CD8-positive, alpha-beta memory T cell (primary cell): Measurements from ENCODE around the gene SMARCA2. TPM values are rescaled to one million over a fixed set of nuclear protein-coding genes. Genes with fewer than 3 reads are reported as not detected.

Experiments
- CTCF ChIA-PET: fragments of 350-600 bp; sonication (Branson Sonifier 250); formaldehyde crosslinking; loops from one replicate; lab custom pipeline; 2021; ENCODE audit warnings: antibody characterized with exemption; lab: Charles Lee
- POLR2A ChIA-PET: fragments of 350-600 bp; sonication (Branson Sonifier 250); formaldehyde crosslinking; loops from one replicate; lab custom pipeline; 2021; ENCODE audit warnings: antibody characterized with exemption; lab: Charles Lee
- DNase-seq, 5 donors: peaks; one replicate each; pipeline versions ENCODE4 v3.0.0 to v3.0.0-alpha.2; 2020 to 2022; ENCODE audit warnings: mixed read lengths in 1 of 5
- H3K27ac ChIP-seq: one replicate; pipeline ENCODE4 v1.7.0; 2013; ENCODE audit warnings: low read depth, mild to moderate bottlenecking, low read length, moderate library complexity
- H3K27me3 ChIP-seq: 2 replicates; pipeline ENCODE4 v1.7.0; 2013; ENCODE audit warnings: low read length, mild to moderate bottlenecking; ENCODE audit not compliant: insufficient read depth, poor library complexity, severe bottlenecking
- H3K36me3 ChIP-seq: 2 replicates; pipeline ENCODE4 v1.7.0; 2013; ENCODE audit warnings: mild to moderate bottlenecking, low read length, moderate library complexity; ENCODE audit not compliant: insufficient read depth
- H3K4me1 ChIP-seq: 2 replicates; pipeline ENCODE4 v1.7.0; 2013; ENCODE audit warnings: mild to moderate bottlenecking, low read length, moderate library complexity; ENCODE audit not compliant: insufficient read depth
- H3K4me3 ChIP-seq: 2 replicates; pipeline ENCODE4 v1.7.0; 2013; ENCODE audit warnings: mild to moderate bottlenecking, low read length
- H3K9me3 ChIP-seq: 2 replicates; pipeline ENCODE4 v1.7.0; 2013; ENCODE audit warnings: mild to moderate bottlenecking, low read length
- H3K27ac Mint-ChIP-seq, 8 donors: one replicate each; pipeline ENCODE4 v1.8.0; 2020 to 2021; ENCODE audit warnings: mixed read lengths in 8 of 8, mild to moderate bottlenecking in 6 of 8, inconsistent platforms in 3 of 8, moderate library complexity in 3 of 8
- H3K27me3 Mint-ChIP-seq, 2 donors: one replicate each; pipeline ENCODE4 v1.8.0; 2020 to 2021; ENCODE audit warnings: mixed read lengths in 2 of 2, mild to moderate bottlenecking in 1 of 2, moderate library complexity in 1 of 2
- H3K36me3 Mint-ChIP-seq, 3 donors: one replicate each; pipeline ENCODE4 v1.8.0; 2020 to 2021; ENCODE audit warnings: mixed read lengths in 3 of 3, inconsistent platforms in 1 of 3, mild to moderate bottlenecking in 1 of 3
- H3K4me1 Mint-ChIP-seq, 3 donors: one replicate each; pipeline ENCODE4 v1.8.0; 2020 to 2021; ENCODE audit warnings: mixed read lengths in 3 of 3, inconsistent platforms in 1 of 3, mild to moderate bottlenecking in 1 of 3
- H3K4me3 Mint-ChIP-seq, 7 donors: one replicate each; pipeline ENCODE4 v1.8.0; 2020 to 2021; ENCODE audit warnings: mixed read lengths in 7 of 7, mild to moderate bottlenecking in 6 of 7, moderate library complexity in 4 of 7, inconsistent platforms in 2 of 7
- H3K9me3 Mint-ChIP-seq, 5 donors: one replicate each; pipeline ENCODE4 v1.8.0; 2020 to 2022; ENCODE audit warnings: mixed read lengths in 5 of 5, mild to moderate bottlenecking in 3 of 5, moderate library complexity in 2 of 5, inconsistent platforms in 1 of 5
- polyA plus RNA-seq: library from polyadenylated mRNA; unstranded; fragments of 300-500 nt; fragmentation: Illumina TruSeq; gene quantifications from one replicate; pipeline ENCODE4 v1.2.3, GENCODE V29; 2021
- total RNA-seq, 2 experiments: library from RNA; stranded (reverse); gene quantifications; one replicate each; pipeline ENCODE4 v1.2.3, GENCODE V29; 2021

Gene SMARCA2
- total RNA-seq = 100 to 1,000 TPM; 145 to 156 TPM
- 56.7 TPM for polyA plus RNA-seq

DNA sequence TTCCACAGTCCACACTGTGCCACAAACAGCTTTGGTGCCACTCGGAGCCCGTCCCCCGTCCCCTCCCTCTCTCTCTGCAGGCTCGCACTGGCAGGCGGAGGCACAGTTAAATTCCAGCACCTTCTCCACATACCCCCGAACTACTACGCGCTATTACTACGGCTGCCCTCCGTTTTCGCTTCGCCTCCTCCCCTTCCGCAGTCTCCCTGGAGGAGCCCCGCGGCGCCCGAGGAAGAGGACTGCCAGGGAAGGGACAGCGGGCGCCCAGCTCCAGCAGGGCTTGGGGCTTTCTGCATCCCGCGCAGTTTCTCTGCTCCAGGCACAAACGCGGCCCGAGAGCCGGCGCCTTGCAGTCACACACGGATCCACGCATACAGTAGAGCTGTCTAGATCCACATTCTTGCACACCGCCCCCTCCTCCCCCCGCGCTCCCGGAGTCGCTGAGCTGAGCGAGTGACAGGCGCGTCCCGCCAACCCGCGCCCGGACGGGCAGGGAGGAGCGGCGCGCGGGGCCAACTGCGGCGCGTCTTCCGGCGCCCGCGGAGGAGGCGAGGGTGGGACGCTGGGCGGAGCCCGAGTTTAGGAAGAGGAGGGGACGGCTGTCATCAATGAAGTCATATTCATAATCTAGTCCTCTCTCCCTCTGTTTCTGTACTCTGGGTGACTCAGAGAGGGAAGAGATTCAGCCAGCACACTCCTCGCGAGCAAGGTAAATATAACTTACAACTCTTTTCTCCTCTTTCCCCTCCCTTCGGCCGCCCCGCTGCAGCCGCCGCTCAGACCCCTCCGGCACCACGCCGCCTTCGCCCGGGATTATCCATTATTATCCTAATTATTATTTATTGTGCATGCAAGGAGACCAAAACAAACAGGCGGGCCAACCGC, at the start of gene SMARCA2:
SMARCA2 (plus strand) TSS at position 652 of the 885 bp plus-strand sequence. CDS start 13,676 bp downstream, outside the sequence.
- Mint-ChIP-seq H3K4me1 (peaks cover 25 to 41% (median 35%) of the 10 kb centered on the region in 3 donors), H3K27me3 (peaks cover 4% of the 10 kb centered on the region in 2 donors), H3K27ac (peak within 1 kb of the TSS; percentile 96 to 100 (median 99)), H3K36me3 (peaks cover 0 to 27% (median 0%) of the 10 kb centered on the region in 3 donors), H3K9me3 (peaks cover 0 to 3% (median 2%) of the 10 kb centered on the region in 5 donors), H3K4me3 (peak within 1 kb of the TSS; percentile 96 to 100 (median 99))
- Histone ChIP-seq H3K4me3 (peak within 1 kb of the TSS; percentile 92), H3K4me1 (peaks cover 19% of the 10 kb centered on the region), H3K27me3 (no peaks in the 10 kb centered on the region), H3K36me3 (no peaks in the 10 kb centered on the region), H3K27ac (peak within 1 kb of the TSS; percentile 91), H3K9me3 (no peaks in the 10 kb centered on the region)
- ChIA-PET CTCF (interaction anchor here (0.9 to 1.7 kb wide), 6 partner anchors 9 to 72 kb away, joined by 3 to 6 read pairs (median 3); no protein-coding TSS in a partner anchor), POLR2A (interaction anchor here (1.4 to 4.8 kb wide), 4 partner anchors 9 to 59 kb away, joined by 4 to 44 read pairs (median 16); no protein-coding TSS in a partner anchor)
- peak; percentile 95 to 98 (median 97) for DNase-seq

DNA sequence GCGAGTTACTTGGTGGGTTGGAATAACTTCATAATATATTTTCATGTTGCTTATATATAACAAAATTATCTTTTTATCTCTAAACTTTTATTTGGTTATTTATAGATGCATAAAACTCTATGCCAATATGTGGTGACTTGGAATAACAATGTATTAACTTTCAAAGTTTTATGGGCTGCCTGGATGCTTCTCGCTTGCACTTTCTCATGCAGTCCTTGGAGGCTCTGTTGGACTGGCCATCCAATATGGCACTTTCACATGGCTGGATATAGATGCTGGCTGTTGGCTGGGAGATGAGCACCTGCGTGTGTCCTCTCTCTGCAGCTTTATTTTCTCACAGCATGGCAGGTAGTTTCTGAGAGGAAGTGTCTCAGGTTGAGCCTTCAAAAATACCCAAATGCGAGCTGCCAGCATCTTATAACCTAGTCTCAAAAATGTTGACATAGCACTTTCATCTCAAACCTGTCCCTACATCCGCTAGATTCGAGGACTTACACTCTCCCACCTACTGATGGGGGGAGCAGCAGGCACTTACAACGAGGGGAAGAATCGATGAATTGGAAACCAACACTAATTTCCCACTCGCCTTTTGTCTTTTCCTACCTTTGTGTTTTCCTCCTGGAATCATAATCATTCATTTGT, 48.3 kb upstream of the SMARCA2 start:
- H3K27ac Mint-ChIP-seq = no peak overlapping the region
- no peaks in the 10 kb centered on the region for H3K4me1 Mint-ChIP-seq
- ChIA-PET CTCF (no interaction called here), POLR2A (no interaction called here)
- no peak overlapping the region for H3K27ac ChIP-seq
- peaks cover 4 to 9% of the 10 kb centered on the region in 2 donors for H3K27me3 Mint-ChIP-seq
- DNase-seq = no peak
- H3K36me3 Mint-ChIP-seq = no peaks in the 10 kb centered on the region
- no peak overlapping the region for H3K4me3 Mint-ChIP-seq
- no peak overlapping the region for H3K4me3 ChIP-seq
- H3K9me3 ChIP-seq = no peaks in the 10 kb centered on the region
- no peaks in the 10 kb centered on the region for H3K36me3 ChIP-seq
- H3K4me1 ChIP-seq = no peaks in the 10 kb centered on the region
- no peaks in the 10 kb centered on the region for H3K27me3 ChIP-seq
- no peaks in the 10 kb centered on the region for H3K9me3 Mint-ChIP-seq

DNA sequence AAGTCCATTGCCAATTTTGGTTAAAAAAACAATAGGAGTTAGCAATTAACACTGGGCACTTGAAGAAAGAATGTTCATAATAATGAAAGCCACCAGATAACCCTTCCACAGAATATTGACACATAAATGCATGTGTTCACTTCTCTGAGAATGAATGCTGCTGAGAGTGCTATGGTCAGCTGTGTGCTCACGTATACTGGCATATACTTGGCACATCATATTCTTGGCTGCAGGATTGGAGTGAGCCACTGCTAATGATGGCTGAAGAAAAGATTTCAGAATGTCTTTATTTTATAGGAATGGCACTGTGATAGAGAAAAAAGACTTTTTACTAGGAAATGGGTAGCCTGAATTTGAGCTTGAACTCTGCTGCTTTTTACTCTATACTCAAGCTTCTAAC, 46.0 kb upstream of the SMARCA2 start:
- peaks cover 0 to 3% (median 0%) of the 10 kb centered on the region in 3 donors for H3K36me3 Mint-ChIP-seq
- CTCF ChIA-PET = no interaction called here
- H3K36me3 ChIP-seq = no peaks in the 10 kb centered on the region

DNA sequence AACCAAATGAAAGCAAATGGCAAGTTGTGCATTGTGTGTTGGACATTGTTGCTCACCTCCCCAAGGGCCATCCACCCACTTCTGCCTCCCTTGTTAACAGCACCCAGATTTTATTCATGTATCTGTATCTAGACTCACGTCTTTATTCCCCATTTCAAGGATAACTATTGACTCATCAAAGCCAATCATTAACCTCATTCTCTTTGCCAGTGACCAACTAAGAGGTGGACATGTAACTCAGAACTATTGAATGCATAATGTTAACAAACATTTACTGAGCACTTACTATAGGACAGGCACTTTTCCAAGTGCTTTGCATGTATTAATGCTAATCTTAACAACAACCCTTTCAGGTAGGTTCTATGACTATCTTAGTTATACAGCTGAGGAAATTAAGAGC, 45.2 kb upstream of the SMARCA2 start:
- H3K27ac ChIP-seq = no peak overlapping the region
- no peak overlapping the region for H3K4me3 ChIP-seq
- H3K4me1 ChIP-seq = no peaks in the 10 kb centered on the region
- DNase-seq = no peak
- peaks cover 0 to 3% (median 0%) of the 10 kb centered on the region in 3 donors for H3K36me3 Mint-ChIP-seq
- POLR2A ChIA-PET = no interaction called here
- no peaks in the 10 kb centered on the region for H3K36me3 ChIP-seq
- no peaks in the 10 kb centered on the region for H3K9me3 ChIP-seq
- H3K4me3 Mint-ChIP-seq = no peak overlapping the region
- no peaks in the 10 kb centered on the region for H3K4me1 Mint-ChIP-seq
- H3K9me3 Mint-ChIP-seq = peaks cover 0 to 5% (median 0%) of the 10 kb centered on the region in 5 donors
- CTCF ChIA-PET = interaction anchor here (0.6 kb wide), 1 partner anchor 1544 kb away, joined by 3 read pairs; no protein-coding TSS in a partner anchor
- H3K27ac Mint-ChIP-seq = no peak overlapping the region
- H3K27me3 ChIP-seq = no peaks in the 10 kb centered on the region
- H3K27me3 Mint-ChIP-seq = peaks cover 3 to 5% of the 10 kb centered on the region in 2 donors

More for the DNA sequence above, 46.0 kb upstream of the SMARCA2 start:
- H3K27ac Mint-ChIP-seq = no peak overlapping the region
- Histone ChIP-seq H3K27me3 (no peaks in the 10 kb centered on the region), H3K4me1 (no peaks in the 10 kb centered on the region), H3K27ac (no peak overlapping the region), H3K9me3 (no peaks in the 10 kb centered on the region), H3K4me3 (no peak overlapping the region)
- H3K9me3 Mint-ChIP-seq = peaks cover 0 to 5% (median 0%) of the 10 kb centered on the region in 5 donors
- H3K4me3 Mint-ChIP-seq = no peak overlapping the region
- POLR2A ChIA-PET = no interaction called here
- DNase-seq = no peak
- H3K4me1 Mint-ChIP-seq = no peaks in the 10 kb centered on the region
- H3K27me3 Mint-ChIP-seq = peaks cover 5 to 9% of the 10 kb centered on the region in 2 donors

DNA sequence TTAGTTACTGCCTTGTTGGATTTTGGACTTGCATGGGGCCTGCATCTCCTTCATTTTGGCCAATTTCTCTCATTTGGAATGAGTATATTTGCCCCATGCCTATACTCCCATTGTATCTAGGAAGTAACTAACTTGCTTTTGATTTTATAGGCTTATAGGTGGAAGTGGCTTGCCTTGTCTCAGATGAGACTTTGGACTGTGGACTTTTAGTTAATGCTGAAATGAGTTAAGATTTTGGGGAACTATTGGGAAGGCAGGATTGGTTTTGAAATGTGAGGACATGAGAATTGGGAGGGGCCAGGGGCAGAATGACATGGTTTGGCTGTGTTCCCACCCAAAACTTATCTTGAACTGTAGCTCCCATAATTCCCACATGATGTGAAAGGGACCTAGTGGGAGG, 42.5 kb upstream of the SMARCA2 start:
- ChIA-PET CTCF (no interaction called here), POLR2A (no interaction called here)
- H3K4me3 Mint-ChIP-seq = no peak overlapping the region
- no peak overlapping the region for H3K27ac ChIP-seq
- no peaks in the 10 kb centered on the region for H3K36me3 ChIP-seq
- no peak overlapping the region for H3K4me3 ChIP-seq
- H3K4me1 Mint-ChIP-seq = no peaks in the 10 kb centered on the region
- H3K27me3 Mint-ChIP-seq = peaks cover 0 to 3% of the 10 kb centered on the region in 2 donors
- H3K27me3 ChIP-seq = no peaks in the 10 kb centered on the region
- H3K9me3 ChIP-seq = no peaks in the 10 kb centered on the region
- H3K9me3 Mint-ChIP-seq = peaks cover 0 to 5% (median 0%) of the 10 kb centered on the region in 5 donors
- peaks cover 0 to 3% (median 0%) of the 10 kb centered on the region in 3 donors for H3K36me3 Mint-ChIP-seq
- DNase-seq = no peak
- no peaks in the 10 kb centered on the region for H3K4me1 ChIP-seq
- H3K27ac Mint-ChIP-seq = no peak overlapping the region

- H3K9me3 Mint-ChIP-seq = peaks cover 0 to 5% (median 0%) of the 10 kb centered on the region in 5 donors
- Histone ChIP-seq H3K9me3 (no peaks in the 10 kb centered on the region), H3K4me1 (no peaks in the 10 kb centered on the region), H3K27me3 (no peaks in the 10 kb centered on the region), H3K27ac (no peak overlapping the region), H3K4me3 (no peak overlapping the region), H3K36me3 (no peaks in the 10 kb centered on the region)
- H3K4me3 Mint-ChIP-seq = no peak overlapping the region
- H3K27me3 Mint-ChIP-seq = peaks cover 0 to 4% of the 10 kb centered on the region in 2 donors
- no peak overlapping the region for H3K27ac Mint-ChIP-seq
- ChIA-PET POLR2A (no interaction called here), CTCF (no interaction called here)
- peaks cover 0 to 3% (median 0%) of the 10 kb centered on the region in 3 donors for H3K36me3 Mint-ChIP-seq
- peaks cover 0 to 3% (median 0%) of the 10 kb centered on the region in 3 donors for H3K4me1 Mint-ChIP-seq
- DNase-seq = no peak
Measured at GRCh38 chr9:1977026-1977425, 38.1 kb upstream of the SMARCA2 start.

GRCh38 chr9:1978941-1979340, 36.2 kb upstream of the SMARCA2 start:
- no peak for DNase-seq
- Histone ChIP-seq H3K27ac (no peak overlapping the region), H3K36me3 (no peaks in the 10 kb centered on the region), H3K4me3 (no peak overlapping the region), H3K4me1 (no peaks in the 10 kb centered on the region), H3K27me3 (no peaks in the 10 kb centered on the region), H3K9me3 (no peaks in the 10 kb centered on the region)
- H3K4me3 Mint-ChIP-seq = no peak overlapping the region
- H3K27ac Mint-ChIP-seq = no peak overlapping the region
- peaks cover 0 to 1% of the 10 kb centered on the region in 2 donors for H3K27me3 Mint-ChIP-seq
- H3K9me3 Mint-ChIP-seq = no peaks in the 10 kb centered on the region
- ChIA-PET POLR2A (no interaction called here), CTCF (no interaction called here)
- H3K36me3 Mint-ChIP-seq = no peaks in the 10 kb centered on the region
- H3K4me1 Mint-ChIP-seq = peaks cover 0 to 4% (median 0%) of the 10 kb centered on the region in 3 donors
